Spinal cord (tissue), 10 donors: ENCODE data around the gene PALLD. TPM values are rescaled to one million over a fixed set of nuclear protein-coding genes. Genes with fewer than 3 reads are reported as not detected.
"Not testable (repeated sequence)": the region's sequence is repeated elsewhere in the genome, so short reads cannot be mapped to it uniquely, and the experiment has no call there.

Experiments
- DNase-seq, 6 donors: peaks; one replicate each; pipeline versions ENCODE4 v3.0.0 to v3.0.0-alpha.2; 2013 to 2015; ENCODE audit warnings: low spot score in 6 of 6, low read depth in 4 of 6
- H3K27ac ChIP-seq: one replicate; pipeline ENCODE4 v1.5.1; 2013; ENCODE audit warnings: low read depth, low read length, control low read depth
- H3K27me3 ChIP-seq: one replicate; pipeline ENCODE4 v1.6.1; 2013; ENCODE audit warnings: low read length; ENCODE audit not compliant: control insufficient read depth, insufficient read depth
- H3K36me3 ChIP-seq: one replicate; pipeline ENCODE4 v1.6.1; 2013; ENCODE audit warnings: low read length; ENCODE audit not compliant: control insufficient read depth, insufficient read depth
- H3K4me1 ChIP-seq: one replicate; pipeline ENCODE4 v1.6.1; 2013; ENCODE audit warnings: low read length; ENCODE audit not compliant: control insufficient read depth, insufficient read depth
- H3K4me3 ChIP-seq: one replicate; pipeline ENCODE4 v1.5.1; 2013; ENCODE audit warnings: low read depth, low read length, control low read depth
- H3K9me3 ChIP-seq: one replicate; pipeline ENCODE4 v1.6.1; 2013; ENCODE audit warnings: low read length; ENCODE audit not compliant: control insufficient read depth, insufficient read depth
- WGBS: methylation state at CpG from one replicate; pipeline ENCODE4 v1.1.5; 2013; ENCODE audit warnings: missing lambda C conversion rate; ENCODE audit not compliant: insufficient coverage; 5-methylcytosine and 5-hydroxymethylcytosine counted together
- polyA plus RNA-seq, 2 donors: library from polyadenylated mRNA; unstranded; fragments of 120-200 nt; gene quantifications; one replicate each; pipeline ENCODE4 v1.2.1, GENCODE V29; 2013; ENCODE audit not compliant: insufficient read length in 2 of 2
- total RNA-seq, 2 donors: library from RNA; depleted of rRNA in 1 of 2; stranded (reverse); fragments of 120-200 nt in 1 of 2; fragments of >200 nt in 1 of 2; gene quantifications; one replicate each; pipeline versions ENCODE4 v1.2.3 to v1.2.4, GENCODE V29; 2013 to 2014
- donor health status: healthy.

The PALLD gene
- total and polyA plus RNA-seq, 4 donors = 45.9 to 71.1 (median 62.4) TPM

GRCh38 chr4:168924667-168925066, 427.8 kb downstream of the PALLD start:
- peak in 3 of 6 donors; percentile 14 to 67 (median 29) for DNase-seq
- Histone ChIP-seq H3K4me1 (no peaks in the 10 kb centered on the region), H3K27me3 (no peaks in the 10 kb centered on the region), H3K9me3 (no peaks in the 10 kb centered on the region), H3K27ac (no peak overlapping the region), H3K36me3 (no peaks in the 10 kb centered on the region), H3K4me3 (no peak overlapping the region)
- no CpG with 5 or more reads among the region's 2 CpGs for WGBS

DNA sequence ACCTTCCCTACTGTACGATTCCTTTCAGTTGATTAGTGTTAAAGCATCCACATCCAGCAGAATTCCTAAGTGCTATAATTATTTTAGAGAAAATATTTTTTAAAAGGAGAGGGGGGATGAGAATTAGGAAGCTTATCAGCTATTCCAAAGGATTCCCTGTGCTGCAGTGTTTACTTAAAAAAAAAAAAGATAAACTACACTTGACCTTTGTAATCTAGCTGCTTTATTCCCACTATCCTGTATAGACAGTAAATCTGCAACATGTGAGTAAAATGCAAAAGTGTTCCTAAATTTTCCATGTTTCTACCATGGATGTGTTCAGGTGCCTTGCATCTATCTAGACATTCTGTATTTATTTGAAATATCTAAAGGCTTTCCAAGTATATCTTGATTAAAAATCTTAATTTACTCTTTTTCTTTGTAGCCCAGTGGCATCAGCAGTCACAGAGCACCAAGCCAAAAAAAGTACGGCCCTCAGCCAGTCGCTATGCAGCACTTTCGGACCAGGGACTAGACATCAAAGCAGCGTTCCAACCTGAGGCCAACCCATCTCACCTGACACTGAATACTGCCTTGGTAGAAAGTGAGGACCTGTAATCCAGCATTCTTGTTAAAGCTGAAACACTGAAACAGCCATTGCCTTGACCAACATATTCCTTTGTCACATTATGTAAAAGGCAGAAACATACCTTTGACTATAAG, 429.1 kb downstream of the PALLD start:
- WGBS = 83% methylated on average over 3 of the region's 5 CpGs
- Histone ChIP-seq H3K4me3 (no peak overlapping the region), H3K4me1 (no peaks in the 10 kb centered on the region), H3K27me3 (no peaks in the 10 kb centered on the region), H3K27ac (no peak overlapping the region), H3K9me3 (no peaks in the 10 kb centered on the region), H3K36me3 (peaks cover 2% of the 10 kb centered on the region)
- no peak for DNase-seq

- Histone ChIP-seq H3K9me3 (peaks cover 17% of the 10 kb centered on the region), H3K36me3 (peaks cover 9% of the 10 kb centered on the region), H3K27ac (no peak overlapping the region), H3K4me1 (no peaks in the 10 kb centered on the region), H3K4me3 (no peak overlapping the region), H3K27me3 (no peaks in the 10 kb centered on the region)
- WGBS = 100% methylated on average over 1 of the region's 2 CpGs
- no peak for DNase-seq
These were observed 431.5 kb downstream of the PALLD start for GRCh38 chr4:168928346-168928745.

GRCh38 chr4:168928875-168929274, 432.0 kb downstream of the PALLD start:
- peaks cover 9% of the 10 kb centered on the region for H3K36me3 ChIP-seq
- no peak for DNase-seq
- no peak overlapping the region for H3K4me3 ChIP-seq
- no peaks in the 10 kb centered on the region for H3K4me1 ChIP-seq
- peaks cover 17% of the 10 kb centered on the region for H3K9me3 ChIP-seq
- WGBS = no CpG with 5 or more reads among the region's 3 CpGs
- H3K27ac ChIP-seq = no peak overlapping the region
- no peaks in the 10 kb centered on the region for H3K27me3 ChIP-seq

DNA sequence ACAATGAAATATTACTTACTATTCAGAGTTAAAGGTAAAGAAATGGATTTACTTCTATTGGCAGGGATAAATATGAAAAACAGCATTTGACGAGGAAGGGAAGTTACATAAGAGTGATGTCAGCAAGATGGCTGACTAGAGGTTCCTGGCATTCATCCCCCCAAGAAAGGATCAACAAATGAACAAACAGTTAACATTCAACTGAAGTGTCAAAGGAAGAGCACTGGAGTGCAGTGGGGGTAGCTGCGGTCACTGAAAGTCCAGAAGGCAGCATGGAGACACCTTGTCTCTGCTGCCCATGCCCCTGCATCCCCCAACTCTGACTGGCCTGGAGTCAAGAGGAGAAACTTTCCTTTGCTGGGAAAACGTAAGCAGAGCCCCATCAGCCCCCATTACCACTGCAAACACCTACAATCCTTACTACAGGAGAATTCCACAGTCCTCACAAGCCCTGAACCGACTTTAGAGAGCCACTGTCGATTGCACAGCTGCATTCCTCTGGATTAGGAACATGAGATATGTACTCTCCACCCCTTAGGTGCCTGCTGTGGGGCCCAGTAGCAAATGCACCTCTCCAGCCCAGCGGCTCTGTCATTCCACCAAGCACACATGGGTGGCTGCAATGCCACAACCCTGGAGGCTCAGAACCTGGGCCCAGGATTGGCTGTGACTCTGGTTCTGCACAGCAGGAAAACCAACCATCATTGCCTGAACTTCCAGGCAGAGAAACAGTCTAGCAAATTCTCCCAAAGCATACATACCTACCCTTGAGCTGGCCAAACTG, 433.8 kb downstream of the PALLD start:
- Histone ChIP-seq H3K27me3 (no peaks in the 10 kb centered on the region), H3K27ac (no peak overlapping the region), H3K9me3 (peaks cover 17% of the 10 kb centered on the region), H3K36me3 (peaks cover 9% of the 10 kb centered on the region), H3K4me3 (no peak overlapping the region), H3K4me1 (no peaks in the 10 kb centered on the region)
- 100% methylated on average over 5 of the region's 6 CpGs for WGBS
- no peak for DNase-seq

GRCh38 chr4:168931215-168931650, 434.4 kb downstream of the PALLD start:
- Histone ChIP-seq H3K27ac (no peak overlapping the region), H3K9me3 (peaks cover 19% of the 10 kb centered on the region), H3K4me3 (no peak overlapping the region), H3K4me1 (no peaks in the 10 kb centered on the region), H3K36me3 (peaks cover 9% of the 10 kb centered on the region), H3K27me3 (no peaks in the 10 kb centered on the region)
- no peak for DNase-seq

DNA sequence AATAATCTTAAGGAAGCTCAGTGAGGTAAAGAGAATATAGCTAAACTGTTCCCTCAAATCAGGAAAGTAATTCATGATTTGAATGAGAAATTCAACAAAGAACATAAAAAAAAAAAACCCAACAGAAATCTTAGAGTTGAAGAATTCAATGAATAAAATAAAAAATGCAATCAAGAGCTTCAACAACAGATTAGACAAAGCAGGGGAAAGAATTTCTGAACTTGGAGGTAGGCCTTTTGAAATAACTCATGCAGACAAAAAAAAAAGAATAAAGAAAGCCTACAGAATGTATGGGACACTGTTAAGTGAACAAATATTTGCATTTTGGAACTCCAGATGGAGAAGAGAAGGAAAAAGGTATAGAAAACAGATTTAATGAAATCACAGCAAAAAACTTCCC, 435.3 kb downstream of the PALLD start:
- Histone ChIP-seq H3K27me3 (no peaks in the 10 kb centered on the region), H3K4me3 (no peak overlapping the region), H3K9me3 (peaks cover 19% of the 10 kb centered on the region), H3K36me3 (peaks cover 9% of the 10 kb centered on the region), H3K27ac (no peak overlapping the region), H3K4me1 (no peaks in the 10 kb centered on the region)
- DNase-seq = no peak

GRCh38 chr4:168933423-168933822, 436.6 kb downstream of the PALLD start:
- Histone ChIP-seq H3K4me1 (no peaks in the 10 kb centered on the region), H3K36me3 (peaks cover 9% of the 10 kb centered on the region), H3K9me3 (peaks cover 19% of the 10 kb centered on the region), H3K4me3 (no peak overlapping the region), H3K27me3 (no peaks in the 10 kb centered on the region), H3K27ac (no peak overlapping the region)
- DNase-seq = no peak

- WGBS = no CpG with 5 or more reads among the region's 3 CpGs
- not testable (repeated sequence) for H3K9me3 ChIP-seq
These were observed 440.6 kb downstream of the PALLD start for GRCh38 chr4:168937473-168937872.

GRCh38 chr4:168942985-168943384, 446.1 kb downstream of the PALLD start:
- no peak for DNase-seq
- Histone ChIP-seq H3K9me3 (peaks cover 1% of the 10 kb centered on the region), H3K4me3 (no peak overlapping the region), H3K36me3 (no peaks in the 10 kb centered on the region), H3K27ac (no peak overlapping the region), H3K4me1 (no peaks in the 10 kb centered on the region), H3K27me3 (no peaks in the 10 kb centered on the region)
- WGBS = 86% methylated on average over 3 of the region's 3 CpGs

More at GRCh38 chr4:168937473-168937872, 440.6 kb downstream of the PALLD start:
- not testable (repeated sequence) for H3K27ac ChIP-seq, H3K27me3 ChIP-seq, DNase-seq, H3K4me3 ChIP-seq, H3K36me3 ChIP-seq, H3K4me1 ChIP-seq
